SK-N-MC (cell line): ENCODE data around the gene SNN.
A peak's percentile ranks its signal among the peaks of the same experiment; 100 is the strongest.

Experiments
- DNase-seq: peaks from one replicate; pipeline ENCODE4 v3.0.0-alpha.2; 2011; ENCODE audit warnings: low read depth, low spot score
- H3K27ac ChIP-seq: fragments of 200-600 bp; sonication (generic); 2 replicates; pipeline ENCODE4 v1.5.1; 2016; ENCODE audit warnings: mixed run types
- H3K36me3 ChIP-seq: fragments of 200-600 bp; sonication (generic); 2 replicates; pipeline ENCODE4 v1.6.1; 2017; ENCODE audit warnings: antibody characterized with exemption, low read length, mixed read lengths; ENCODE audit not compliant: insufficient read depth
- H3K4me3 ChIP-seq: fragments of 200-600 bp; sonication (generic); 2 replicates; pipeline ENCODE4 v1.5.1; 2016
- H3K9ac ChIP-seq: fragments of 200-600 bp; sonication (generic); 2 replicates; pipeline ENCODE4 v1.8.0; 2017; ENCODE audit warnings: mixed run types, mixed read lengths; ENCODE audit not compliant: insufficient read length
- H3K9me3 ChIP-seq: fragments of 200-600 bp; sonication (generic); 2 replicates; pipeline ENCODE4 v1.6.1; 2017; ENCODE audit warnings: low read depth, mild to moderate bottlenecking, antibody characterized with exemption, low read length, moderate library complexity, mixed read lengths
- EZH2 ChIP-seq: fragments of 200-600 bp; sonication (generic); IDR thresholded peaks from one replicate; pipeline ENCODE4 v1.6.1; 2017; ENCODE audit warnings: antibody characterized with exemption
- FOXP2 ChIP-seq: optimal IDR thresholded peaks from 2 replicates; pipeline ENCODE3; 2011; ENCODE audit warnings: mild to moderate bottlenecking, moderate library complexity; ENCODE audit not compliant: insufficient read depth; ENCODE audit errors: extremely low read length, control extremely low read depth
- POLR2AphosphoS5 ChIP-seq: IDR thresholded peaks from 2 replicates; pipeline ENCODE4 v1.6.1; 2012; ENCODE audit warnings: mild to moderate bottlenecking, low read depth, low read length, borderline replicate concordance

SNN gene

GRCh38 chr16:11686713-11687380 is 18.6 kb downstream of the SNN start:
- Histone ChIP-seq H3K4me3 (no peak overlapping the region), H3K27ac (no peak overlapping the region), H3K9me3 (no peaks in the 10 kb centered on the region), H3K9ac (no peak overlapping the region), H3K36me3 (peaks cover 35% of the 10 kb centered on the region)
- TF ChIP-seq FOXP2 (no peak), EZH2 (no peak), POLR2AphosphoS5 (no peak)
- no peak for DNase-seq

GRCh38 chr16:11687601-11688519 is 19.6 kb downstream of the SNN start:
- no peak overlapping the region for H3K9ac ChIP-seq
- no peak overlapping the region for H3K27ac ChIP-seq
- H3K4me3 ChIP-seq = no peak overlapping the region
- H3K36me3 ChIP-seq = peaks cover 35% of the 10 kb centered on the region
- no peaks in the 10 kb centered on the region for H3K9me3 ChIP-seq
- no peak for DNase-seq
- TF ChIP-seq POLR2AphosphoS5 (no peak), FOXP2 (no peak), EZH2 (no peak)

- H3K9me3 ChIP-seq = no peaks in the 10 kb centered on the region
- no peak for DNase-seq
- no peak for TF ChIP-seq POLR2AphosphoS5
- TF ChIP-seq FOXP2 = no peak
- TF ChIP-seq EZH2 = no peak
- peaks cover 35% of the 10 kb centered on the region for H3K36me3 ChIP-seq
- H3K27ac ChIP-seq = no peak overlapping the region
- H3K9ac ChIP-seq = no peak overlapping the region
- no peak overlapping the region for H3K4me3 ChIP-seq
Observed at GRCh38 chr16:11688520-11688886, 20.2 kb downstream of the SNN start.

- H3K9me3 ChIP-seq = no peaks in the 10 kb centered on the region
- H3K4me3 ChIP-seq = no peak overlapping the region
- peaks cover 30% of the 10 kb centered on the region for H3K36me3 ChIP-seq
- TF ChIP-seq FOXP2 (no peak), EZH2 (no peak), POLR2AphosphoS5 (no peak)
- DNase-seq = no peak
- no peak overlapping the region for H3K9ac ChIP-seq
- H3K27ac ChIP-seq = peak overlapping the region; percentile 3
Observed at GRCh38 chr16:11689031-11689840, 21.0 kb downstream of the SNN start.

DNA sequence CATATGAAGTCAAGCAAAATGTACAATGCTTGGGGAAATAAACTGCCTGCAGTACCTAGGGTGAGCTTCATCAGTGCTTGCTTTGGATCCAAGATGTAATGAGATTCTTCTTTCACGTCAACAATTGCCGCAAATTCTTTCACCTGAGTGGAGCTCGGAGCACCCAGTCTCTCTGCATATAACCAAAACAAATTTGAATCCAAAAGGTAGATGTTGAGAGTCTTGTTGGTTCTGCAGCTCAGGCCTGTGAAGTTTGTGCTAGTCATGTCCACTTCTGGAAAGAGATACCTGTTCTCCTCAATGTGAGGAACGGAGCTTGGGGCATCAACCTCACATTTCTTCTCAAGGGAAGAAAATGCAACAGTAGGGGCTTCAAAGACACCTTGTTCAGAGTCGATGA is 23.0 kb downstream of the SNN start:
- Histone ChIP-seq H3K9me3 (no peaks in the 10 kb centered on the region), H3K4me3 (no peak overlapping the region), H3K27ac (no peak overlapping the region), H3K9ac (no peak overlapping the region), H3K36me3 (peaks cover 37% of the 10 kb centered on the region)
- TF ChIP-seq POLR2AphosphoS5 (no peak), EZH2 (no peak), FOXP2 (no peak)
- DNase-seq = no peak

DNA sequence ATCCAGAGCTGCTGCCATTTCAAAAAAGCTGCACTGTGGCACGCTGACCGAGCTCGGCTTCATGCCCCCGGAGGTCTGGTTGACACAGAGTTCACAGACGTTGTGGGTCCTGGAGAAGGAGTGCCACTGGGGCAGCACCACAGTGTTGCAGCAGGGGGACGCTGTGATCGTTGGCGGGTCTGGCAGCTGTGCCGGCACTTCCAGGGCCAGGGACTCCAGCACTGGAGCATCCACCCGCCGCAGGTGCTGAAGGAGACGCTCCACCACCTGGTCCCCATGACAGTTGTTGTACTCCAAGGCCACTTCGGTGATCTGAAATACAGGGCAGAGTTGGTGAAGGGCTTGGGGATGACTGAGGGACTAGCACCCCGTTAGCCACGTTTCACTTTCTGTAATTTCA is 23.5 kb downstream of the SNN start:
- no peak for DNase-seq
- TF ChIP-seq FOXP2 (no peak), POLR2AphosphoS5 (no peak), EZH2 (no peak)
- Histone ChIP-seq H3K27ac (no peak overlapping the region), H3K9me3 (no peaks in the 10 kb centered on the region), H3K4me3 (no peak overlapping the region), H3K36me3 (peaks cover 37% of the 10 kb centered on the region), H3K9ac (no peak overlapping the region)

- TF ChIP-seq EZH2 = no peak
- no peak for TF ChIP-seq FOXP2
- TF ChIP-seq POLR2AphosphoS5 = no peak
- Histone ChIP-seq H3K36me3 (peaks cover 36% of the 10 kb centered on the region), H3K9ac (no peak overlapping the region), H3K27ac (no peak overlapping the region), H3K4me3 (no peak overlapping the region), H3K9me3 (no peaks in the 10 kb centered on the region)
- no peak for DNase-seq
Observed at GRCh38 chr16:11692171-11692570, 23.9 kb downstream of the SNN start.

DNA sequence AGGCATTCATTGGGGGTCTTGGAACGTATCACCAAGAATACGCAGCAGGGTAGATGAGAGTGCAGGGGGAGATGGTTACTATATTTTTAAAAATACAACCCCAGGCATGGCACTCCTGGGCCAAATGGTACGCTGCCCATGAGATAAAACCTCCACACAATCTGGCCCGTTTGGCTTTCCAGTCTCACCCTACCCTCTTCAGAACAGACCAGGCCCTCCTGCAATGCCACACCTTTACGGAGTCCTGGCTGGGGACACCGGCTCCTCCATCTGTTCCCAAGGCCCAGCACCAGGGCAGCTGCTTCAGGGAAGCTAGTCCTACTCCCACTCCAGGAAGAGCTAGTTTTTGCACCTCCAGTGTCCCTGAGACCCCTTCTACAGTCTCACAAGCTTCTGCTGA is 24.4 kb downstream of the SNN start:
- Histone ChIP-seq H3K4me3 (no peak overlapping the region), H3K9me3 (no peaks in the 10 kb centered on the region), H3K36me3 (peaks cover 36% of the 10 kb centered on the region), H3K9ac (no peak overlapping the region), H3K27ac (no peak overlapping the region)
- no peak for DNase-seq
- TF ChIP-seq POLR2AphosphoS5 (no peak), FOXP2 (no peak), EZH2 (no peak)
